ENCODE measurements around the gene HKDC1. TPM values are rescaled to one million over a fixed set of nuclear protein-coding genes. Genes with fewer than 3 reads are reported as not detected.

HKDC1 gene
- total and polyA plus RNA-seq, 8 donors: 3.7 to 11.1 (median 7.3) TPM

DNA sequence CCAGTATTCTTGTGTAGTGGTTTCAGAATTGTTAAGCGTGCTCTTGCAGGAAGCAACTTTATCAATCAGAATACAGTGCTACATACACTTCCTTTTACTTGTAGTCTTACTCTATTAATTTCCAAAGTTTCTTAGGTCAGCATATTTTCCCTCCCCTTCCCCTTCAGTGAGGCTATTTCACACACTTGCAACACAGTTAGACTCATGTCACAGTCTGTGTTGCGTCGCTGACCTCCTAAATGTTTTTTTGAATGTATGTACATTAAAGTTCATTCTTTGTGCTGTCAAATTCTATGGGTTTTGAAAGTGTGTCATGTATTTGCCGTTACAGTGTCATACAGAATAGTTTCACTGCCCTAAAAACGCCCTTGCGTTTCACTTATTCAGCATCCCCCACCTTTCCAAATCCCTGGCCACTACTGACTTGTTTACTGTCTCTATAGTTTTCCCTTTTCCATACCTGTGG lies 5.4 kb upstream of the HKDC1 start:
- H3K27me3 ChIP-seq: no peaks in the 10 kb centered on the region
- no peak for DNase-seq
- no peak overlapping the region for H3K4me3 ChIP-seq
- H3K36me3 ChIP-seq: no peaks in the 10 kb centered on the region
- FAIRE-seq: no peak
- ATAC-seq: no peak
- no peak overlapping the region for H3K27ac ChIP-seq
- 84 to 93% methylated on average over 6 of the region's 6 CpGs for WGBS, 2 donors
- intact Hi-C loops (cut with DNase I): no loop called here
- no peaks in the 10 kb centered on the region for H3K9me3 ChIP-seq
- TF ChIP-seq, protein P1, sequence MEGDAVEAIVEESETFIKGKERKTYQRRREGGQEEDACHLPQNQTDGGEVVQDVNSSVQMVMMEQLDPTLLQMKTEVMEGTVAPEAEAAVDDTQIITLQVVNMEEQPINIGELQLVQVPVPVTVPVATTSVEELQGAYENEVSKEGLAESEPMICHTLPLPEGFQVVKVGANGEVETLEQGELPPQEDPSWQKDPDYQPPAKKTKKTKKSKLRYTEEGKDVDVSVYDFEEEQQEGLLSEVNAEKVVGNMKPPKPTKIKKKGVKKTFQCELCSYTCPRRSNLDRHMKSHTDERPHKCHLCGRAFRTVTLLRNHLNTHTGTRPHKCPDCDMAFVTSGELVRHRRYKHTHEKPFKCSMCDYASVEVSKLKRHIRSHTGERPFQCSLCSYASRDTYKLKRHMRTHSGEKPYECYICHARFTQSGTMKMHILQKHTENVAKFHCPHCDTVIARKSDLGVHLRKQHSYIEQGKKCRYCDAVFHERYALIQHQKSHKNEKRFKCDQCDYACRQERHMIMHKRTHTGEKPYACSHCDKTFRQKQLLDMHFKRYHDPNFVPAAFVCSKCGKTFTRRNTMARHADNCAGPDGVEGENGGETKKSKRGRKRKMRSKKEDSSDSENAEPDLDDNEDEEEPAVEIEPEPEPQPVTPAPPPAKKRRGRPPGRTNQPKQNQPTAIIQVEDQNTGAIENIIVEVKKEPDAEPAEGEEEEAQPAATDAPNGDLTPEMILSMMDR (IDR thresholded peaks at IDR 0.05): no peak
- peaks cover 0 to 3% (median 0%) of the 10 kb centered on the region in 3 donors for H3K4me1 ChIP-seq

DNA sequence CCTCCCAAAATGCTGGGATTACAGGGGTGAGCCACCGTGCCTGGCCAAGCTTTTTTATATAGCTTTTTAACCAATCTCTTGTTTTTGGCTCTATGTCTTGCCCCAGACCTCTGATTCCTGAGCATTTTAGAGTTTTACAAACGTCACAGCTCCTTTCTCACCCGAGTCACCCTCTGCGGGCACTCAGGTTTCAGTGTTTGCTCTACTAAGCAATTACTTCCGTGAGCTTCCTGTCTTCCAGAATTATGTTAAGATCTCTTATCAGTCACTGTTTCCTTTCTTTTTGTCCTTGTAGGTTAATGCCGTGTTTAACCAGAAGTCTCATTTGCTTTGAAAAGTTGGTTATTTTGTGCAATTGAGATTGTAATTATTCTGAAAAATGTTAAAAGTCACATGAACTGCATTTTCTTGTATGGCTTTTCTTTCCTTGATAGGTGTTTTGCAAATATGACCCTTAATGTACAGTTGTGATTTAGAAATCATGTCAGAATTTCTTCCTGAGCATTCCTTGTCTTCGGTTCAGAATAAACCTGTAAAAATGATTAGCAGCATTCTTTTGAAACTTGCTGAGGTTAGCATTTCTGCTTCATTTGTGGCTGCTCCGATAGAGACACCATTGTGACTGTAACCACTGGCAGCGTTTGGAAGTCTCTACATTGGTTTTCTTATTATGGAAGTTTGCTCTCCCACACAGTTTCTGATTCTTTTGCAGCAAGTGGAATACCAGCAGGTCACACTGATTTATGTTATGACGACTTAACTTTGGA lies 4.5 kb upstream of the HKDC1 start:
- ATAC-seq: no peak
- Histone ChIP-seq H3K4me3 (no peak overlapping the region), H3K36me3 (no peaks in the 10 kb centered on the region), H3K9me3 (no peaks in the 10 kb centered on the region), H3K27me3 (no peaks in the 10 kb centered on the region), H3K27ac (no peak overlapping the region), H3K4me1 (peaks cover 0 to 3% (median 0%) of the 10 kb centered on the region in 3 donors)
- intact Hi-C loops (cut with DNase I): no loop called here
- DNase-seq: no peak
- WGBS, 2 donors: 29 to 52% methylated on average over 10 of the region's 10 CpGs
- FAIRE-seq: no peak
- TF ChIP-seq, protein P1 (IDR thresholded peaks at IDR 0.05): no peak

DNA sequence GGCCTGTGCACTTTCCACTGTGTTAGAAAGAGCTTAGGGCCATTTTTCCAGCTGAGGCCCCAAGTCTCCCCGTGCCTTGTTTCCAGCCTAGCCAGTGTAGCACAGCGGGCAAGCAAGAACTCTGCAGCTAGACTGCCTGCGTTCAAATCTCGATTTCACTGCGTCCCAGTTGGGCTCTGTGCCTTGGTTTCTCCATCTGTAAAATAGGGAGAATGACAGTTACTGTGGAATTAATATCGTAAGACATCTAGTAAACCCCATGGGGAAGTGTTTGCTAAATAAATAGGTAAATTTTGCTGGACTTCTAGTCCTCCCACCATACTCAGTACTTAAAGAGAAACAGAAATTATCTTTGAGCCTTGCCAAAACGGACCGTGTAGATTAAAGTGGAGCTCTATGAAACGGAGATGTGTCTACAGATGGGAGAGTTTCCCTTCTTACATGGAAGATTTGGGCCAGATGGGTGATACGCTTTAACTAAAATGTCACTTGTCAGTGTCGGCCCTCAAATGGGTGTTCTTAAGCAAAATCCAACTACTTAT lies 3.5 kb upstream of the HKDC1 start:
- DNase-seq (no peak), ATAC-seq (no peak), FAIRE-seq (no peak)
- Histone ChIP-seq H3K4me1 (peaks cover 0 to 3% (median 0%) of the 10 kb centered on the region in 3 donors), H3K27ac (peak overlapping the region in 2 of 4 donors; percentile 41 to 66), H3K4me3 (no peak overlapping the region), H3K27me3 (no peaks in the 10 kb centered on the region), H3K9me3 (no peaks in the 10 kb centered on the region), H3K36me3 (no peaks in the 10 kb centered on the region)
- intact Hi-C loops (cut with DNase I): no loop called here
- 66 to 81% methylated on average over 11 of the region's 11 CpGs for WGBS, 2 donors
- TF ChIP-seq, protein P1 (IDR thresholded peaks at IDR 0.05): no peak

DNA sequence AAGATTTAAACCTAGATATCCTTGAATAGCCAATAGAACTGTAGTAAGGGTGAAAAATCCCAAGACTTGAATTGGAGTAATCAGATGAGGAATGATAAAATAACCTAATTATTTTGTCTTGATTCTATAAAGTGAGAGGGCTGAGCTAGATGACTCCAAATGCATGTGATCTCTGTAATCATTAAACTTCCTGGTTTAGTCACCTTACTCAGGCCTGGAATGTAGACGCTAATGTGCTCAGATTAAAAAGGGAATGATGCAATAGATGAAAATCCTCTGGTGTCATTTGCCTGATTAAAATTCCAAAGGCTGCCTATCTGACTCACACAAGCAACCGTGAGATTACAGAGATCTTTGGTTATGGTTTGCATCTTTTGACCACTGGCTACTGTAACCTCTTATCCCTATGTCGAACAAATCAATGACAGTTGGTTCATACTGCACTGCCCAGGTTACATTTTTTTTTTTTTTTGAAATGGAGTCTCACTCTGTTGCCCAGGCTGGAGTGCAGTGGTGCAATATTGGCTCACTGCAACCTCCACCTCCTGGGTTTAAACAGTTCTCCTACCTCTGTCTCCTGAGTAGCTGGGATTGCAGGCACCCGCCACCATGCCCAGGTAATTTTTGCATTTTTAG lies 2.9 kb upstream of the HKDC1 start:
- TF ChIP-seq, protein P1 (IDR thresholded peaks at IDR 0.05): no peak
- H3K36me3 ChIP-seq: no peaks in the 10 kb centered on the region
- intact Hi-C loops (cut with DNase I): no loop called here
- FAIRE-seq (no peak), ATAC-seq (peak; percentile 62 to 82 (median 72)), DNase-seq (no peak)
- WGBS, 2 donors: 50 to 52% methylated on average over 4 of the region's 4 CpGs
- no peak overlapping the region for H3K4me3 ChIP-seq
- H3K27me3 ChIP-seq: no peaks in the 10 kb centered on the region
- no peaks in the 10 kb centered on the region for H3K9me3 ChIP-seq
- peak overlapping the region in 2 of 4 donors; percentile 44 to 66 for H3K27ac ChIP-seq
- peaks cover 0 to 3% (median 0%) of the 10 kb centered on the region in 3 donors for H3K4me1 ChIP-seq
